GM19324 (cell line): ENCODE results near the gene ARL15.

Source experiments
- ATAC-seq: cut with Tn5 transposase; IDR thresholded peaks from one replicate; pipeline ENCODE4 v1.9.1; 2021; ENCODE audit warnings: mild to moderate bottlenecking, moderate library complexity; ENCODE audit not compliant: unreplicated experiment, low FRiP score

Gene ARL15

GRCh38 chr5:54171645-54172384 lies 138.6 kb downstream of the ARL15 start:
- no peak for ATAC-seq

- ATAC-seq = no peak
These were observed 144.7 kb downstream of the ARL15 start for GRCh38 chr5:54165687-54166086.

GRCh38 chr5:54162184-54162583 lies 148.2 kb downstream of the ARL15 start:
- ATAC-seq = no peak

GRCh38 chr5:54160329-54160728 lies 150.0 kb downstream of the ARL15 start:
- ATAC-seq = no peak

GRCh38 chr5:54159893-54160195 lies 150.5 kb downstream of the ARL15 start:
- ATAC-seq = no peak

GRCh38 chr5:54159153-54159892 lies 151.1 kb downstream of the ARL15 start:
- peak; percentile 68 for ATAC-seq

GRCh38 chr5:54156577-54156976 lies 153.8 kb downstream of the ARL15 start:
- ATAC-seq = no peak

GRCh38 chr5:54150841-54151240 lies 159.5 kb downstream of the ARL15 start:
- ATAC-seq = no peak

GRCh38 chr5:54148858-54149257 lies 161.5 kb downstream of the ARL15 start:
- no peak for ATAC-seq

GRCh38 chr5:54148067-54148845 lies 162.1 kb downstream of the ARL15 start:
- ATAC-seq = no peak

GRCh38 chr5:54146916-54147315 lies 163.5 kb downstream of the ARL15 start:
- ATAC-seq = no peak

GRCh38 chr5:54146390-54146789 lies 164.0 kb downstream of the ARL15 start:
- no peak for ATAC-seq

- ATAC-seq = no peak
These were observed 170.0 kb downstream of the ARL15 start for GRCh38 chr5:54140247-54140840.

- no peak for ATAC-seq
These were observed 173.6 kb downstream of the ARL15 start for GRCh38 chr5:54136516-54137440.

GRCh38 chr5:54135042-54135441 lies 175.3 kb downstream of the ARL15 start:
- ATAC-seq = no peak

GRCh38 chr5:54133917-54134316 lies 176.5 kb downstream of the ARL15 start:
- ATAC-seq = no peak

- ATAC-seq = no peak
These were observed 189.9 kb downstream of the ARL15 start for GRCh38 chr5:54120473-54120872.

- ATAC-seq = no peak
These were observed 192.4 kb downstream of the ARL15 start for GRCh38 chr5:54117957-54118356.

GRCh38 chr5:54115735-54116403 lies 194.5 kb downstream of the ARL15 start:
- ATAC-seq = no peak
